Measurements from ENCODE around the gene NEURL4. TPM values are rescaled to one million over a fixed set of nuclear protein-coding genes. Genes with fewer than 3 reads are reported as not detected.
"Not testable (repeated sequence)": the region's sequence is repeated elsewhere in the genome, so short reads cannot be mapped to it uniquely, and the experiment has no call there.

NEURL4 gene
- total RNA-seq, 1 donor from 2014 or later, result 37.0 TPM

DNA sequence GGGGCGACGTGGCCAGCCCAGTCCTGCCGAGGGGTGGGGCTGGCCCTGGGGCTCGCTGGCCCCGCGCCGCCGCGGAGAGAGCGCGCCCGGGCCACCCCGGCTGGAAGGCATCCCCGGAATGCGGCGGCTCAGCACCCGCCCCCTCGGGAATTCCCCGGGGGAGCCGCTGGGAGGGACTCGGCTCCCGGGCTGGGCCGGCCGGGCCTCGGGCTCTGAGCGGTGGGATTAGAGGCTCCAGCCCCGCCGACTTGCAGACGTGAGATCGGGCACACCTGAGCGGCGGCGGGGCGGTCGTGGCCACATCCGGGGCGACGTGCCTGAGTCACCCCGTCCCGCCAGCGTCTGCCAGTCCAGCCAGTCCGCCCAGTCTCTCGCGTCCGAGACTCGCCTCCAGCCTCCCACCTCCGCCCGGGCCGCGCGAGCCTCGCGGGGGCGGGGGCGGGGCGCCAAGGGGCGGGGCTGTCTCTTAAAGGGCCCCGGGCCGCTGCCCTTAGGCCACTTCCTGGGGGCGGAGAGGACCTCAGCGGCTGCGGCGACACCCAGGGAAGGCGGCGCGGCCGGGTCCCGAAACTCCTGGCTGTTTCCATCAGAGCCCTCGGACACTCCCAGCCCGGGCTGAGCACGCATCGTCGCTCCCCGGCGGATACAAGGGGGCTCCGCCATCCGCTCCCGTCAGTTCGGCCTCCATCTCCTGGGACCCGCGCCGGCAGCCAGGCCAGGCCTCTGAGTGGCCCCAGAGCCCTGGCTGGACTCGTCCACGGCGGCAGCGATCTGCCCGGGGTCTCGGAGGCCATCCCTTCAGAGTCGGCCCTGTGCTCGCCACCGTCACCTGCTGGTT, 22.7 kb upstream of the NEURL4 start, which contains the start of gene KCTD11:
TSS of gene KCTD11 (plus strand) at position 498 of the 838 bp plus-strand sequence.
- ATAC-seq (peak; percentile 66), DNase-seq (ENCODE audit: low spot score) (peak; percentile 95)
- intact Hi-C loops (cut with DNase I), result loop anchor here (10.0 kb wide), 1 partner anchor 213 kb away; the partner anchor contains the start of gene SENP3

DNA sequence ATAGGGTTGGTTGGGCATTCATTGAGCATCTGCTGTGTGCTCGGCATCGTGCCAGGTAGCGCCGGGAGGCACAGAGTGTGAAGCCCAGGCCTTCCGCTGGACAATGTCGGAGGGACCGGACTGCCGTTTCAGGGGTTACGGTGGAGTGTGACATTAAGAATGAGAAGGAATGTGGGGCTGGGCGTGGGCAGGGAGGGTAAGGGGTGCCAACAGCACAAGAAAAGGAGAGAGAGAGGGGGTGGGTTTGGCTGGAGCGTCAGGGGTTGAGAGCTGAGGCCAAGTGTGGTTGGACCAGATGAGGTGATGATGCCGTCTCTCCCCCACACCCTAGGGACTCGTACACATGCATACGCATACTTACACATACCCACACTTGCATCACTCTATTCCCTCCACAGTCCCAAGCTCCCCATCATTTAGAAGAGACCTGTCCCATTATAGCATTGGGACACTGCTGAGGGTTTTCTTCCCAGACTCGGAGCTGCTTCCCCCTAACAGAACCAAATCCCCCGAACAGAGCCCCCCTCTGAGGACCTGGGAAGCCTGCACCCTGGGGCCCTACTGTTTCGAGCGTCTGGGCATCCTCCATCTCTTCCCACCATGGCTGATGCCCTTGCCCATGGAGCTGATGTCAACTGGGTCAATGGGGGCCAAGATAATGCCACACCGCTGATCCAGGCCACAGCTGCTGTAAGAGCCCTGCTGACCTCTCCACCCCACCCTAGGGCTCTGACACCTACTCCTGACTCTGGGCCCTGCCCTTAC, 19.5 kb upstream of the NEURL4 start:
- intact Hi-C loops (cut with DNase I), result no loop called here
- DNase-seq (ENCODE audit: low spot score) (no peak), ATAC-seq (no peak)

DNA sequence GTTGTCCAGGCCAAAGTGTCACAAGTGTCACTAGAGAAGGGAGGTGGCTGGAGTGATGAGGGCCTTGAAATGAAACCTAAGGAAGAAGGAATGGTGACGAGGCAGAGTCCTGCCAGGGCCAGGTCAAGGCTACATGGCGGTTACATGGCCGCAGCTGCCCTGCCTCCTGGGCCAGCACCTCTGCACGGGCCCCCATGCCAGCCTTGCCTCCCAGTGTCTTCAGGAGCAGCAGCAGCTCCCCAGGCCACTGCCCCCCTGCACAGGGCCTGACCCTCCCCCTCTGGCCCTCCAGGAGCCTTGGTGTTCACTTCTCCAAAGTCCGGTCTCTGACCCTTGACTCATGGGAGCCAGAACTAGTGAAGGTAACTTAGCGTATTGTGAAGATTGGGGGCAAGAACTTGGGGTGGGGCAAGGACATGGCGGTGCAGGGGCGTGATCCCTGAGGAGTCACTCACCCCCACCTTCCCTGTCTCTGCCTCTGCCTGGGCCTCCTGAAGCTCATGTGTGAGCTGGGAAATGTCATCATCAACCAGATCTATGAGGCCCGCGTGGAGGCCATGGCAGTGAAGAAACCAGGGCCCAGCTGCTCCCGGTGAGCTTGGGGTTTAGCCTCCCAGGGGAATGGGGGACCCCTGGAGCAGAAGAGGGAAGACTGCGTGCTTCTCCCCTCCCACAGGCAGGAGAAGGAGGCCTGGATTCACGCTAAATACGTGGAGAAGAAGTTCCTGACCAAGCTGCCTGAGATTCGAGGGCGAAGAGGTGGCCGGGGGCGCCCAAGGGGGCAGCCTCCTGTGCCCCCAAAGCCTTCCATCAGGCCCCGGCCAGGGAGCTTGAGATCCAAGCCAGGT, 18.7 kb upstream of the NEURL4 start:
- intact Hi-C loops (cut with DNase I), result no loop called here
- no peak for DNase-seq (ENCODE audit: low spot score)

DNA sequence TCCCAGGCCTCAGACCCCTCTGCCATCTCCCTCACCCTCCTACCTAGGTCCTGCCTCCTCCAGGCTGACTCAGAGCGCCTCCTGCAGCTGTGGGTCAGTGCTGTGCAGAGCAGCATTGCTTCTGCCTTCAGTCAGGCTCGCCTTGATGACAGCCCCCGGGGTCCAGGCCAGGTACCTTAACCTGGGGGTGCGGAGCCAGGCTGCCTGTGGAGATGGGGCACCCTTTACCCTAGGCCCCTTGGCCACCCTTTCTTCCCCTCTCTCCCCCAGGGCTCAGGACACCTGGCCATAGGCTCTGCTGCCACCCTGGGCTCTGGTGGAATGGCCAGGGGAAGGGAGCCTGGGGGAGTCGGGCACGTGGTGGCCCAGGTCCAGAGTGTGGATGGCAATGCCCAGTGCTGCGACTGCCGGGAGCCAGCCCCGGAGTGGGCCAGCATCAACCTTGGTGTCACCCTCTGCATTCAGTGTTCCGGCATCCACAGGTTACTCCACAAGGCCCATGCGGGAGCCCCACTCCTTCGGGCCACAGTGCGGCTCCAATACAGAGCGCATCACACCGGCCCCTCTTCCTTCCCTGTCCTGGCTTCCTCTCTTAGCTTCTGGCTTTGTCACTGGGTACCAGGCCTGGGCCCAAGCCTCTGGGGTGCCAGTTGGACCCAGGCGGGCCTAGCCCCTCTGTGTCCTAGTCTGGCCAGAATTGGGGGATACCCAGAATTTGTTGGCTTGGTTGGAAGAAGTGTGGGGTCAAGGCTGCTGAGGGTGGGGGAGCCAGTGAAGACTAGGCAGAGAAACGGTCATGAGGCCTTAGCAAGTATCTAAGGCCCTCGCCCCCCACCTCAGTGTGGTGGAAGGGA, 17.9 kb upstream of the NEURL4 start:
- DNase-seq (ENCODE audit: low spot score) (no peak), ATAC-seq (no peak)
- intact Hi-C loops (cut with DNase I), result no loop called here

More for the DNA sequence above, 18.7 kb upstream of the NEURL4 start:
- ATAC-seq, result no peak

DNA sequence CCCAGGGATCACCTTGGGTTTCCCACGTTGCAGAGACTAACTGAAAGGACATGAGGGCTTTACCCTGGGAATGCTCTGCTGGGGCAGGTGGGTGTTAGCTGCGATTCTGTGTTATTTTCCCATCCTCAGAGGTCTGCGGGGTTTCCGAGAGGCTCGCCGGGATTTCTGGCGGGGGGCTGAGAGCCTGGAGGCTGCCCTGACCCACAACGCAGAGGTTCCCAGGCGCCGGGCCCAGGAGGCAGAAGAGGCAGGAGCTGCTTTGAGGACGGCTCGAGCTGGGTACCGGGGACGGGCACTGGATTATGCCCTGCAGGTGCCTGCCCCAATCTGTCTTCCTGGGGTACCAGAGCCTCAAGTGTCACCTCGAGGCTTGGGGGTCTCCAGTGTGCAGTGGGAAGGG, 14.1 kb upstream of the NEURL4 start:
- ATAC-seq, result no peak
- DNase-seq (ENCODE audit: low spot score), result no peak
- intact Hi-C loops (cut with DNase I), result no loop called here

DNA sequence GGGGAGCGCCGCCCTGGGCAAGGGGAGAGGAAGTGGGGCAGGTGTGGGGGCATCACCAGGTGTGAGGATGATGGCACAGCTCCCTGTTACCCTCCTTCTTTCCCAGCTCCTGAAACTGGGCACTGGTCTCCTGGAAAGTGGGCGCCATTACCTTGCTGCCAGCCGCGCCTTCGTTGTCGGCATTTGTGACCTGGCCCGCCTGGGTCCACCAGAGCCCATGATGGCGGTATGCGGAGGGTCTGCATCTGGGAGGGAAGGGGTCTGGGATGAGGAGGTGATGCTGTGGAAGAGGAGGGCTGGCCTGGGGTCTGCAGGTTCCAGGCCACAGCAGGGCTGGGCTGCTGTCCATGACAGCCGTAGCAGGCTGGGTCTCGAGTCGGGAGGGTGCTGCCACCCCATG, 12.7 kb upstream of the NEURL4 start:
- intact Hi-C loops (cut with DNase I), result no loop called here
- ATAC-seq, result no peak
- no peak for DNase-seq (ENCODE audit: low spot score)

DNA sequence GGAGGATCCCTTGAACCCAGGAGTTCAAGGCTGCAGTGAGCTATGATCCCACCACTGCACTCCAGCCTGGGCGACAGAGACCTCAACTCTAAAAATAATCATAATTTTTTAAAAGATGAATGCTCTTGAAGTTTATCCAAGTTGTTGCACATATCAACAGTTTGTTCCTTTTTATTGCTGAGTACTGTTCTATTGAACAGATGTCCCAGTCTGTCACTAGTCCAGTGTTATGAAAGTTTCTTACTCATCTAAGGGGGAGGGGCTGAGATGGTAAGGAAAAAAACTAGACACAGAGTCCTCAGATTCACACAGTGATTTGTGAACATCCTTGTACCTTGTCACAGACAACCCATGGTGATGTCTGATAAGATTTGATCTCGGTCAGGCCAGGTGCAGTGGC, 11.0 kb upstream of the NEURL4 start:
- ATAC-seq (no peak), DNase-seq (ENCODE audit: low spot score) (no peak)
- intact Hi-C loops (cut with DNase I), result no loop called here

DNA sequence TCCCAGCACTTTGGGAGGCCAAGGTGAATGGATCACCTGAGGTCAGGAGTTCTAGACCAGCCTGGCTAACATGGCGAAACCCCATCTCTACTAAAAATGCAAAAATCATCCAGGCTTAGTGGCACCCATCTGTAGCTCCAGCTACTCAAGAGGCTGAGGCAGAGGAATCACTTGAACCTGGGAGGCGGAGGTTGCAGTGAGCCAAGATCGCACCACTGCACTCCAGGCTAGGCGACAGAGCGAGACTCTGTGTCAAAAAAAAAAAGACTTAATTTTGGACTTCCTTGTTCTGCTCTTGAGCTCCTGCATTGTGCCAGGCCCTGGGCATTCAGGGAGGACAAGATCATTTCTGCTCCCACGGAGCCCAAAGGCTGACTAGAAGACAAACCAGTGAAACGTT, 8.5 kb upstream of the NEURL4 start:
- intact Hi-C loops (cut with DNase I); DNase-seq (ENCODE audit: low spot score); ATAC-seq: not testable (repeated sequence)

DNA sequence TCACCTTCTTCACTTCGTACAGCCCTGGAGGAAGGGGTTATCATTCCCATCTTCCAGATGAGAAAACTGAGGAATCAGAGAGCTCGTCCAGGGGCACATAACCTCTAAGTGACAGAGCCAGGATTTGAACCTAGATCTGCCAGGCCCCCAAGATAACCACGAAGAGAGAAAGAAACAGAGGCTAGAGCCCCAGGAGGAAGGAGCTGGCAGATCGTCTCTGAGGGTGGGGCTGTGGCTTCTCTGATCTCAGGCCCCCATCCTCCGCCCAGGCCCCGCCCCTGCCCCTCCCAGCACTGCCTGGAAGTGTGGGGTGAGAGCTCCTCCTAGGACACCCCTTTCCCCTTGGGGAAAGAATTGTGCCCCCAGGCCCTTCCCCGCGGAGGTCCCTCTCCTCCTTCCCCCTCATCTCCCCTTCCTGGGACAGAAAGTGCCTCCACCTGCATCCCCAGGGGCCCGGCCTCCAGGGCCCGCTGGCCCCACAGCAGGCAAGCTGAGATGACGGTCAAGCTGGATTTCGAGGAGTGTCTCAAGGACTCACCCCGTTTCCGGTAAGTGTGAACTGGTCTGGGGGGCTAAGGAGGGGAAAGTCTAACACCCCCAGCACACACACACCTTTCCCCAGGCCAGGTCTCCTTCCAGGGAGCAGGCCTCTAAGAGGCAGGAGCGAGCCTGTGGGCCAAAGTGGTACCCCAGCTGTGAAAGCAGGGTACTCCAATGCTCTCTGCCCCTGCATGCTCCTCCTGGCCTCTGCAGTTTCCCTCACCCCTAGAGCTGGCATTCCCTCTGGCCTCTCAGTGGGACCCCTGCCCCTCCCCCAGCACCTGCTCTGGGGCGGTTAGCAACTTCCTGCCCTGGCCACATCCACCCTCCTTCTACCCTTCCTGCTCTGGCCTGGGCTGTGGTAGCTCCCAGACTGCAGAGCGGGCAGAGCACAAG, 7.4 kb upstream of the NEURL4 start, which contains the start of gene ACAP1:
TSS of gene ACAP1 (plus strand) at position 290 of the 936 bp plus-strand sequence. CDS start at position 496, 206 bp downstream.
- DNase-seq (ENCODE audit: low spot score) (peak; percentile 53), ATAC-seq (peak; percentile 52)
- intact Hi-C loops (cut with DNase I), result no loop called here

DNA sequence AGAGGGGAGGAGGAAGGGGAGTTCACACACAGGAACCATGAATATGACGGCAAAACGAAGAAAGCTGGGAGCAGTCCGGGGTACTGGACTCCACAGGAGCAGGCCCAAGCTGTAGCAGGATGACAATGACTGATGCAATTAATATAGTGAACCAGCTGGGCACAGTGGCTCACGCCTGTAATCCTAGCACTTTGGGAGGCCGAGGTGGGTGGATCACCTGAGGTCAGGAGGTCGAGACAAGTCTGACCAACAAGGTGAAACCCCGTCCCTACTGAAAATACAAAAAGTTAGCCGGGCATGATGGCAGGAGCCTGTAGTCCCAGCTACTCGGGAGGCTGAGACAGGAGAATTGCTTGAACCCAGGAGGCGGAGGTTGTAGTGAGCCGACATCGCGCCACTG, 6.6 kb upstream of the NEURL4 start:
- ATAC-seq; intact Hi-C loops (cut with DNase I): not testable (repeated sequence)

DNA sequence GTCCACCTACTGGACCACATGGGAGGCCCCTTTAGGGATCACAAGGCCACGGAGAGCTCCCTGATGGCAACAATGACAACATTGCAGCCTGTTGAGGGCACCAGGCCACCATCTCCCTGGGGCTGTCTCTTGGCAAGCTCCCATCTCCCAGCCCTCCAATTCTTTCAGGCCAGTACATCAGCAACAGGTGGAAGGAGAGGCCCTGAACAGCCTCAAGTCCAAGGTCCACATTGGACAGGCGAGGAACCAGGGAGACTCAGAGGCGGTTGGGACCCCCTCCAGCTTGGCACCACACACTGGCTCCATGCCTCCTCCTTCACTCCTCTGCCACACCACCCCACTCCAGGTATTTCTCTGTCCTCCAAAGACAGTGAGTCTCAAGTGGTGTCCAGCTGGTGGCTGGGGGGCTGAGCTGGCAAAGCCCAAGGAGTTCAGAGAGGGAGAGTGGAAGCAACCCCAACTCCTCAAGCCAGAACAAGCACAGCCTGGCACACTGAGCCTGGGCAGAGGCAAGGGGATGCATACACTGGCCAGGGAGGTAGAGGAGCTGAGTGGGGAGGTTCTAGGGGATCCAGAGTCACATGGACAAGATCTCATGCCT, 5.9 kb upstream of the NEURL4 start:
- no peak for ATAC-seq
- intact Hi-C loops (cut with DNase I), result no loop called here
- DNase-seq (ENCODE audit: low spot score), result no peak

More for the DNA sequence above, 6.6 kb upstream of the NEURL4 start:
- not testable (repeated sequence) for DNase-seq (ENCODE audit: low spot score)

DNA sequence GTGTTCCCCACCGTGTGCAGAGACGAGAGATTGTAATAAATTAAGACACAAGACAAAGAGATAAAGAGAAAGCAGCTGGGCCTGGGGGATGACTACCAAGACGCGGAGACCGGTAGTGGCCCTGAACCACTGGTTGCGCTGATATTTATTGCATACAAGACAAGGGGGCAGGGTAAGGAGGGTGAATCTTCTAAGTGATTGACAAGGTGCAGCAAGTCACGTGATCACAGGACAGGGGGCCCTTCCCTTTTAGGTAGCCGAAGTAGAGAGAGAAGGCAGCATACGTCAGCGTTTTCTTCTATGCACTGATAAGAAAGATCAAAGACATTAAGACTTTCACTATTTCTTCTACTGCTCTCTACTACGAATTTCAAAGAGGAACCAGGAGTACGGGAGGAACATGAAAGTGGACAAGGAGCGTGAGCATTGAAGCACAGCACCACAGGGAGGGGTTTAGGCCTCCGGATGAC, 3.5 kb upstream of the NEURL4 start:
- intact Hi-C loops (cut with DNase I); ATAC-seq; DNase-seq (ENCODE audit: low spot score): not testable (repeated sequence)

DNA sequence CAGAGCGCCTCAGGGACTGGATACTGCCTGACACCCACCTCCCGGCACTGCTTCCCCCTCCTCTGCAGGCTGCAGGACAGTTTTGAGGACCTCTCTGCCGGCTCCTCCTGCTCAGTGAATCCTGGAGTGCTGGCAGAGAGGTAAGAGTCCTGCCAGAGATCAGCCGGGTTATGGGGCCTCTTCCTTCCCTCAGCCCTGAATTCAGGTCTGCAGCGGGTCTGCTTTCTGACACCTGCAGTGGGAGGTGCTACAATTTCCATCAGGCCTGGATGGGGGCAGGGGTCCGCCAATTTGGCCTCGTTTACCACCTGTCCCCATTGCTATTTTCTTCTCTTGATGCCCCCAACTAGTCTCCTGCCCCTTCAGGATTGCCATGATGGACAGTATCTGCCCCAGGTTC, 3.0 kb upstream of the NEURL4 start:
- ATAC-seq (no peak), DNase-seq (ENCODE audit: low spot score) (no peak)
- intact Hi-C loops (cut with DNase I), result no loop called here

DNA sequence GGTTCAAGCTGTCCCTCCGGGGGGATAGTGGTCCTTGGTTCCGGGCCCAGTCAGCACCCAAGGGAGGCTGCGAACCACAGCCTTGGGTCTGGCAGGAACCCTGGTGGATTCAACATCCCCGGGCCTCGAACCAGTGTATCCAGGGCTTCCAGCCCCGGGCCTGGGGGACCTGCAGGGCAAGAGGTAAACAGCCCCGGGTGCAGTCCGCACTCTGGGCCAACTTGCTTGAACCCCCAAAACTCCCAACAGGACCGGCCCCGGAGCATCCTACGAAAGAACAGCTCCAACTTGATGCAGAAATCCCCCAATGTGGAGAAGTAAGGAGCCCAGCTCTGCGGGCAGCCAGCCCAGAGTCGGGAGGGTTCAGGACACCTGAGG, 1.5 kb upstream of the NEURL4 start:
- ATAC-seq (no peak), DNase-seq (ENCODE audit: low spot score) (no peak)
- intact Hi-C loops (cut with DNase I), result no loop called here

DNA sequence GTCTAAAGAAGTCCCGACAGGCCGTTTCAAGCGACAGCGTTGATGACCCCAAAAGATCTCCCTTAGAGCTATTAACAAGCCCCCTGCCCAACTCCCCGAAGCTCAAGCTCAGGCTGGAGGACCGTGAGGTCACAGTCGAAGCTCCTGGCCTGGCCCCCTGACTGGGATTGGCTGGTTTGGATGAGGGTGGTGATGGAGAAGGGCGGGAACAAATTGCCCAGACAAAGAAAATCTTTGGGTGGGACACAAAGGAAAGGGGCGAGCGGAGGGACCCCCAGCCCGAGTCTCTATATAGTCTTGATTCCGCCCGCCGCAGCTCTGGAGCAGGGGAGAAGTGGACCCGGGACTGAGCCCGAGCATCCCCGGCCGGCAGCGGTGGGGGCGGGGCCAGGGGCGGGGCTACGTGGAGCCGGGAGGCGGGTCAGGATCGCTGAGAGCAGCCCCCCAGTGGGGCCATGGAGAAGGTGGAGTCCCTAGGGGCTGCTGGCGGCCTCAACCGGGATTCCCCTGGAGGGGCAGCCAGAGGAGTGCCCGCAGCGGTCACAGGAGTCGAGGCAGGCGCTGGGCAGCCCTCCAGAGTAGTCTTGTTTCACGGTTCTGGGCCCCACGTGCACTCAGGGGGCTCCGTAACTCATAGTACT, 982 bp upstream of the NEURL4 start:
- ATAC-seq (peak; percentile 80), DNase-seq (ENCODE audit: low spot score) (peak; percentile 83)
- intact Hi-C loops (cut with DNase I), result no loop called here

DNA sequence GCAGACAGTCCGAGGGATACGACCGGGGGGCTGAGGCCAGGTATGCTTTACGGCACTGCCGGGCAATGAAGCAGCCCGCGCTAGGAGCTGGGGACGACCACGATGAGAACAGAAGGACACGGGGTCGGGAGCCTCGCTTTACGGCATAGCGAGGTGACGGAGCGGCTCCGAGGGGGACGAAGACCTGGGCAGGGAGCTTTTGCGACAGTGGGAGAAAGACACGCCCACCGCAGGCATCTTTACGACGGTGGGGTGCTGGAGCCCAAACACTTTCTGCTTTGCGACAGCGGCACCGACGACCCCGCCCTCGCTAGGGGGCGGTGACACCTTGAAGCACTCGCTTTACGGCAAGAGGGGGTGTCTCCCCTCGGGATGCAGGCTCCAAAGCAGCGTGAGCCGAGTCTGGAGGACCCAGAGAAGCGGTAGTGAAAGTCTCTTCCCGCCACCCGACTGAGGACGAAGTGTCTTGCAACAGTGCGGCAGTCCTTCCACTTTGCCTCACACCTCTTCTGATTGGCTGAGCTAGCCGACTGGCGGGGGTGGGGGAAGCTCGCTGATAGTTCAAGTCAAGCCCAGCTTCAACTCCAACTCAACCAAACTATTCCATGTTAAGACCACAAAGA, 350 bp upstream of the NEURL4 start:
- intact Hi-C loops (cut with DNase I), result no loop called here
- ATAC-seq (peak; percentile 90), DNase-seq (ENCODE audit: low spot score) (peak; percentile 99)
